Measurements from ENCODE around the gene CDH26. TPM values are rescaled to one million over a fixed set of nuclear protein-coding genes. Genes with fewer than 3 reads are reported as not detected.

Gene CDH26
- polyA plus RNA-seq, 1 donor: 1.6 TPM

GRCh38 chr20:60063739-60064380 is 105.6 kb downstream of the CDH26 start:
- DNase-seq: no peak

Other genes starting within 250 kb of the CDH26 start
- gene SYCP2, start 24.8 kb upstream of the CDH26 start, polyA plus RNA-seq (ENCODE audit: insufficient read length): 10.7 TPM
- gene PPP1R3D, start 18.1 kb upstream of the CDH26 start, polyA plus RNA-seq (ENCODE audit: insufficient read length): 6.0 TPM
- 25.6 TPM for gene FAM217B, start 18.0 kb upstream of the CDH26 start, polyA plus RNA-seq (ENCODE audit: insufficient read length)